Osteocyte (in vitro differentiated cells): ENCODE results near the gene C12orf76. TPM values are rescaled to one million over a fixed set of nuclear protein-coding genes. Genes with fewer than 3 reads are reported as not detected.
"Not testable (repeated sequence)": the region's sequence is repeated elsewhere in the genome, so short reads cannot be mapped to it uniquely, and the experiment has no call there.

Experiments
- DNase-seq: peaks from one replicate; pipeline ENCODE4 v3.0.0; 2021; ENCODE audit warnings: mixed read lengths; ENCODE audit not compliant: unreplicated experiment; ENCODE audit errors: extremely low spot score
- H3K27ac Mint-ChIP-seq: one replicate; pipeline ENCODE4 v1.8.0; 2021; ENCODE audit warnings: mild to moderate bottlenecking, mixed read lengths; ENCODE audit not compliant: unreplicated experiment
- H3K27me3 Mint-ChIP-seq: one replicate; pipeline ENCODE4 v1.8.0; 2021; ENCODE audit warnings: mixed read lengths; ENCODE audit not compliant: unreplicated experiment
- H3K36me3 Mint-ChIP-seq: one replicate; pipeline ENCODE4 v1.8.0; 2021; ENCODE audit warnings: mixed read lengths; ENCODE audit not compliant: unreplicated experiment
- H3K4me1 Mint-ChIP-seq: one replicate; pipeline ENCODE4 v1.8.0; 2021; ENCODE audit warnings: mixed read lengths; ENCODE audit not compliant: unreplicated experiment
- H3K4me3 Mint-ChIP-seq: one replicate; pipeline ENCODE4 v1.8.0; 2021; ENCODE audit warnings: mild to moderate bottlenecking, moderate library complexity, mixed read lengths; ENCODE audit not compliant: unreplicated experiment
- H3K9me3 Mint-ChIP-seq: one replicate; pipeline ENCODE4 v1.8.0; 2021; ENCODE audit warnings: mixed read lengths; ENCODE audit not compliant: unreplicated experiment
- CTCF ChIP-seq: fragments of 200-600 bp; sonication (generic); IDR thresholded peaks from 2 replicates; pipeline ENCODE4 v1.5.0; 2021; ENCODE audit warnings: antibody characterized with exemption, mild to moderate bottlenecking, moderate library complexity
- total RNA-seq: library from RNA; stranded (reverse); gene quantifications from 2 replicates; pipeline ENCODE4 v1.2.1, GENCODE V29; 2021

The C12orf76 gene
- total RNA-seq, 1 donor from 2014 or later, result 13.7 TPM

GRCh38 chr12:110077800-110078199, 29.5 kb upstream of the C12orf76 start:
- Mint-ChIP-seq H3K4me3 (no peak overlapping the region), H3K36me3 (no peaks in the 10 kb centered on the region), H3K4me1 (peaks cover 3% of the 10 kb centered on the region), H3K27ac (no peak overlapping the region), H3K27me3 (peaks cover 10% of the 10 kb centered on the region), H3K9me3 (no peaks in the 10 kb centered on the region)
- DNase-seq, result no peak
- TF ChIP-seq CTCF, result no peak

- peaks cover 3% of the 10 kb centered on the region for H3K4me1 Mint-ChIP-seq
- no peak for TF ChIP-seq CTCF
- peaks cover 15% of the 10 kb centered on the region for H3K27me3 Mint-ChIP-seq
- H3K9me3 Mint-ChIP-seq, result no peaks in the 10 kb centered on the region
- no peak overlapping the region for H3K27ac Mint-ChIP-seq
- H3K4me3 Mint-ChIP-seq, result no peak overlapping the region
- no peak for DNase-seq
- H3K36me3 Mint-ChIP-seq, result no peaks in the 10 kb centered on the region
Measured at GRCh38 chr12:110075880-110076279, 27.6 kb upstream of the C12orf76 start.

GRCh38 chr12:110074089-110074488, 25.8 kb upstream of the C12orf76 start:
- DNase-seq, result no peak
- Mint-ChIP-seq H3K27me3 (peaks cover 15% of the 10 kb centered on the region), H3K9me3 (no peaks in the 10 kb centered on the region), H3K4me1 (no peaks in the 10 kb centered on the region), H3K4me3 (no peak overlapping the region), H3K27ac (no peak overlapping the region), H3K36me3 (no peaks in the 10 kb centered on the region)
- no peak for TF ChIP-seq CTCF

- no peak overlapping the region for H3K4me3 Mint-ChIP-seq
Measured at GRCh38 chr12:110073049-110073831, 24.9 kb upstream of the C12orf76 start.

GRCh38 chr12:110072636-110073035, 24.3 kb upstream of the C12orf76 start:
- not testable (repeated sequence) for H3K36me3 Mint-ChIP-seq, H3K27ac Mint-ChIP-seq, H3K4me1 Mint-ChIP-seq, H3K9me3 Mint-ChIP-seq, H3K4me3 Mint-ChIP-seq, DNase-seq
- H3K27me3 Mint-ChIP-seq, result peaks cover 18% of the 10 kb centered on the region

More at GRCh38 chr12:110073049-110073831, 24.9 kb upstream of the C12orf76 start:
- peaks cover 19% of the 10 kb centered on the region for H3K27me3 Mint-ChIP-seq
- no peak for DNase-seq
- no peak for TF ChIP-seq CTCF
- no peaks in the 10 kb centered on the region for H3K9me3 Mint-ChIP-seq
- no peaks in the 10 kb centered on the region for H3K4me1 Mint-ChIP-seq
- H3K36me3 Mint-ChIP-seq, result no peaks in the 10 kb centered on the region
- H3K27ac Mint-ChIP-seq, result no peak overlapping the region
